Mucosa of stomach (tissue), 1 donor: ENCODE measurements around the gene CLASP2.

Experiments
- H3K27me3 ChIP-seq: one replicate; pipeline ENCODE4 v1.7.0; 2013; ENCODE audit warnings: mild to moderate bottlenecking, low read length; ENCODE audit not compliant: control insufficient read depth, insufficient read depth
- H3K36me3 ChIP-seq: one replicate; pipeline ENCODE4 v1.7.0; 2013; ENCODE audit warnings: low read length; ENCODE audit not compliant: control insufficient read depth, insufficient read depth
- H3K4me1 ChIP-seq: one replicate; pipeline ENCODE4 v1.7.0; 2013; ENCODE audit warnings: mild to moderate bottlenecking, low read length; ENCODE audit not compliant: control insufficient read depth, insufficient read depth
- H3K4me3 ChIP-seq: one replicate; pipeline ENCODE4 v1.7.0; 2013; ENCODE audit warnings: low read length
- H3K9ac ChIP-seq: one replicate; pipeline ENCODE4 v1.7.0; 2013; ENCODE audit warnings: mild to moderate bottlenecking, low read length, moderate library complexity
- H3K9me3 ChIP-seq: one replicate; pipeline ENCODE4 v1.7.0; 2013; ENCODE audit warnings: mild to moderate bottlenecking, low read length, moderate library complexity; ENCODE audit not compliant: control insufficient read depth
- donor health status: Pancreatic carcinoma.

CLASP2 gene

GRCh38 chr3:33523093-33523667 is 194.9 kb downstream of the CLASP2 start:
- H3K4me3 ChIP-seq: no peak overlapping the region
- H3K27me3 ChIP-seq: no peaks in the 10 kb centered on the region
- H3K9ac ChIP-seq: no peak overlapping the region
- H3K36me3 ChIP-seq: no peaks in the 10 kb centered on the region
- H3K9me3 ChIP-seq: peaks cover 4% of the 10 kb centered on the region
- H3K4me1 ChIP-seq: no peaks in the 10 kb centered on the region

DNA sequence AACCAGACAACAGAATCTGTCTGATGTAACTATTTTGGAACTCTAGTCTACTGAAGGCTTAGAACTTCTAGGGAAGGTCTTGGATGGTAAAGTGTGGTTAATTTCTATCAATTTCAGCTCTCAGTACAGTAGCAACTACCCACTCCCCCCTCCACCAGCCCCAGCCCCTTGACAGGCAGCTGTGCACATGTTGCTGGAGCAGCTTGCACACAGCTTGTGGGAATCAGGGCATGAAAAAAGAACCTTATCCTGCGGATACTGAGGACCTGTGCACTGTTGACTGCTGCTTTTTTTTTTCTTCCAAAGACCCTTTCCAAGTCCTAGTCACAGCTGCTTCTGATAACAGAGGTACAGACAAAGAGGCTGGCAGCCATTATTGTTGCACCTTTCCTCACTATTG is 196.3 kb downstream of the CLASP2 start:
- Histone ChIP-seq H3K9ac (no peak overlapping the region), H3K4me3 (no peak overlapping the region), H3K4me1 (no peaks in the 10 kb centered on the region), H3K27me3 (no peaks in the 10 kb centered on the region), H3K9me3 (peaks cover 3% of the 10 kb centered on the region), H3K36me3 (no peaks in the 10 kb centered on the region)

DNA sequence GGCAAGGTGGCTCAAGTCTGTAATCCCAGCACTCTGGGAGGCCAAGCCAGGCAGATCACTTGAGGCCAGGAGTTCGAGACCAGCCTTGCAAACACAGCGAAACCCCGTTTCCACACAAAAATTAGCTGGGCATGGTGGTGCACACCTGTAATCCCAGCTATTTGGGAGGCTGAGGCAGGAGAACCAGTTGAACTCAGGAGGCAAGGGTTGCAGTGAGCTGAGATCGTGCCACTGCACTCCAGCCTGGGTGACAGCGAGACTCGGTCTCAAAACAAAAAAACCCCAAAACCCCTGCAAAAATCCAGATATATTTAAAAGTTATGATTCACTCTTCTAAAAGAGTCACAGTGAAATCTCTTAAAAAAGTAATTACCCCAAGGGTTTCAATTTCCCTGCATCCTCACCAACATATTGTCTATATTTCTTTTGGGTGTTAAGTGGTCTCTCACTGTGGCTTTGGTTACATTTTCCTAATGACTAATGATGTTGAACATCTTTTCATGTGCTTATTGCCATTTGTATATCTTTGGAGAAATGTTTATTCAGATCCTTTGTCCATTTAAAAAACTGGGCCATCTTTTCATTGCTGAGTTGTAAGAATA is 204.7 kb downstream of the CLASP2 start:
- no peaks in the 10 kb centered on the region for H3K36me3 ChIP-seq
- H3K4me3 ChIP-seq: no peak overlapping the region

GRCh38 chr3:33505027-33505426 is 213.0 kb downstream of the CLASP2 start:
- no peaks in the 10 kb centered on the region for H3K36me3 ChIP-seq
- no peak overlapping the region for H3K4me3 ChIP-seq
- H3K27me3 ChIP-seq: no peaks in the 10 kb centered on the region
- H3K4me1 ChIP-seq: no peaks in the 10 kb centered on the region
- no peaks in the 10 kb centered on the region for H3K9me3 ChIP-seq
- H3K9ac ChIP-seq: no peak overlapping the region

More for the DNA sequence above, 204.7 kb downstream of the CLASP2 start:
- H3K27me3 ChIP-seq: no peaks in the 10 kb centered on the region
- H3K9ac ChIP-seq: no peak overlapping the region
- H3K9me3 ChIP-seq: no peaks in the 10 kb centered on the region
- H3K4me1 ChIP-seq: no peaks in the 10 kb centered on the region

GRCh38 chr3:33496449-33496848 is 221.6 kb downstream of the CLASP2 start:
- Histone ChIP-seq H3K4me1 (peaks cover 4% of the 10 kb centered on the region), H3K4me3 (no peak overlapping the region), H3K27me3 (no peaks in the 10 kb centered on the region), H3K9ac (no peak overlapping the region), H3K9me3 (no peaks in the 10 kb centered on the region), H3K36me3 (no peaks in the 10 kb centered on the region)

- no peaks in the 10 kb centered on the region for H3K36me3 ChIP-seq
- H3K9me3 ChIP-seq: no peaks in the 10 kb centered on the region
- no peak overlapping the region for H3K4me3 ChIP-seq
- H3K9ac ChIP-seq: no peak overlapping the region
- H3K4me1 ChIP-seq: peaks cover 4% of the 10 kb centered on the region
- no peaks in the 10 kb centered on the region for H3K27me3 ChIP-seq
Observed at GRCh38 chr3:33491721-33492120, 226.3 kb downstream of the CLASP2 start.

- H3K36me3 ChIP-seq: no peaks in the 10 kb centered on the region
- H3K4me1 ChIP-seq: peaks cover under 1% of the 10 kb centered on the region
- no peaks in the 10 kb centered on the region for H3K9me3 ChIP-seq
- H3K9ac ChIP-seq: no peak overlapping the region
- no peaks in the 10 kb centered on the region for H3K27me3 ChIP-seq
- no peak overlapping the region for H3K4me3 ChIP-seq
Observed at GRCh38 chr3:33490641-33491241, 227.3 kb downstream of the CLASP2 start.

GRCh38 chr3:33488683-33489082 is 229.4 kb downstream of the CLASP2 start:
- Histone ChIP-seq H3K36me3 (no peaks in the 10 kb centered on the region), H3K4me1 (no peaks in the 10 kb centered on the region), H3K4me3 (no peak overlapping the region), H3K9ac (no peak overlapping the region), H3K9me3 (no peaks in the 10 kb centered on the region), H3K27me3 (no peaks in the 10 kb centered on the region)

DNA sequence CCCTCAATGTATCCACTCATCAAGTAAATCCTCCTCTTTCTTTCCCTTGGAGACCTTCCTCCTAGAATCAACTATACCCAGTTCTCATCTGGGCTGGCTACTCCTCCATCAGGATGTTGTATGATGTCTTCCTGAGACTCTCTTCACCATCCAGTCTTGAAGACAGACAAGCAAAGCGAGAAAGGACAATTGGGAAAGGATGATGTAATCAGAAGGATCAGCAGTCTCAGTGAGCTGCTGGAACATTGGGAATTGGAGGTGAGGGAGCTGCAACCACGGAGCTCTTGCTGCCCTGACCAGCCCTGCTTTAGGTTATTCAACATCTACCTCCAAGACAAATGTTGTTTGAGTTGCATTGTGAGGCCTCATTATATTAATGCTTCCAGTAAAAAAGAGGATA is 229.8 kb downstream of the CLASP2 start:
- H3K9ac ChIP-seq: no peak overlapping the region
- no peaks in the 10 kb centered on the region for H3K9me3 ChIP-seq
- no peaks in the 10 kb centered on the region for H3K36me3 ChIP-seq
- no peaks in the 10 kb centered on the region for H3K4me1 ChIP-seq
- no peak overlapping the region for H3K4me3 ChIP-seq
- H3K27me3 ChIP-seq: no peaks in the 10 kb centered on the region

DNA sequence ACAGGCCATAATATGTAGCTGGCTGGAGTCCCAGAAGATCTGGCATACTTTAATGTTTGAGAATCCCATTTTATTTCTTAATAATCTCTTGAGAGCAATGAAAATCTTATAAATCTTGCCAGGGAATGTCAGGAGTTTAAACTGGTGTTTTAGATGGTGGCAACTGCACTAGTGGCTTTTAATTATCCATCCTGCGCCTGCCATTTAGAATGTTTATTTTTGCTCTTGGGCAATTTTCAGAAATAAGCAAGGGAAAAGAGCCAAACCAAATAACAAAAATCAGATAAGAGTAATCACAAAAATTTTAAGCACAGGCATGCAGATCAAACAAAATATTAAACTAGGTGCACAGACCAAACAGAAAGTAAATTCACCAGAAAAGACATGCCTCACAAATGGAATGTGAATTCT is 235.9 kb downstream of the CLASP2 start:
- Histone ChIP-seq H3K9me3 (no peaks in the 10 kb centered on the region), H3K4me1 (peaks cover 5% of the 10 kb centered on the region), H3K9ac (no peak overlapping the region), H3K27me3 (no peaks in the 10 kb centered on the region), H3K36me3 (no peaks in the 10 kb centered on the region), H3K4me3 (no peak overlapping the region)

GRCh38 chr3:33474896-33475295 is 243.2 kb downstream of the CLASP2 start:
- Histone ChIP-seq H3K27me3 (no peaks in the 10 kb centered on the region), H3K9ac (no peak overlapping the region), H3K36me3 (no peaks in the 10 kb centered on the region), H3K9me3 (no peaks in the 10 kb centered on the region), H3K4me1 (no peaks in the 10 kb centered on the region), H3K4me3 (no peak overlapping the region)

DNA sequence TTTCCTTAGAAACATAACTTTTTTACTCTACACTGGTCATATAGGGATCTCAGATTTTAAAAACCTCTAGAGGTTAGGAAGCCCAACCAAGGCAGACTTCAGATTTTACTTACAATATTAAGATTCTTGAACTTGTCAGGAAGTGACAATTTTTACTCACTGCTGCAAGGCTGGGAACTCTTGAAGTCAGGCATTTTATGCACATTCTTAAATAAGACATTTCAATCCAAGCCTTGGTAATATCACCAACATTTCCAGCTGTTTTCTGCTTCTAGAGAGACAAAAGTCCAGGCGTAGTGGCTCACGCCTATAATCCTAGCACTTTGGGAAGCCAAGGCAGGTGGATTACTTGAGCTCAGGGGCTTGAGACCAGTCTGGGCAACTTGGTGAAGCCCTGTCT is 244.2 kb downstream of the CLASP2 start:
- no peak overlapping the region for H3K4me3 ChIP-seq
- H3K9ac ChIP-seq: no peak overlapping the region
- H3K27me3 ChIP-seq: no peaks in the 10 kb centered on the region
- H3K36me3 ChIP-seq: no peaks in the 10 kb centered on the region
- H3K9me3 ChIP-seq: no peaks in the 10 kb centered on the region
- no peaks in the 10 kb centered on the region for H3K4me1 ChIP-seq
